Cerebellar nuclear complex (tissue), 1 donor: ENCODE data around the gene TAF11L2.
"Not testable (repeated sequence)": the region's sequence is repeated elsewhere in the genome, so short reads cannot be mapped to it uniquely, and the experiment has no call there.

Source experiments
- DNase-seq, 2 experiments: peaks; one replicate each; lab custom pipeline; 2025; lab: John Stamatoyannopoulos, UW

Gene TAF11L2

DNA sequence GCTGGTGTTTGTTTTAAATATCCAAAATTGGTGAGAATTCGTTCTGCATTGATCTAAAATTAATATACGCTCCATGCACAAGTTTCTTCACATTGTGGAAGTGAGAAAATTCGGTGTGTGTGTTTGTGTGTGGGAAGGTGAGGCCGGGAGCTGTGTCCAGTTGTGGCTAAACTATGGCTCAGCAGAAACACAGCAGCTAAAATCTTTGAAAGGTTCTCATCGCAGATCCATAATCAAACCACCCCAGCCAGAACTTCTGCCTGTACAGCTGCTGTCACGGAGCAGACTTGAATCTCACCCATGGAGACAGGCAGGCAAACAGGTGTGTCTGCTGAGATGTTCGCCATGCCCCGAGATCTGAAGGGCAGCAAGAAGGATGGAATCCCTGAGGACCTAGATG is at the start of gene TAF11L2:
TSS of gene TAF11L2 (plus strand) at position 301 of the 400 bp plus-strand sequence.
- DNase-seq: not testable (repeated sequence)

- DNase-seq: no peak
Observed at GRCh38 chr5:17448877-17449276, 49.2 kb upstream of the TAF11L2 start.

- no peak for DNase-seq
Observed at GRCh38 chr5:17452936-17453335, 45.1 kb upstream of the TAF11L2 start.

DNA sequence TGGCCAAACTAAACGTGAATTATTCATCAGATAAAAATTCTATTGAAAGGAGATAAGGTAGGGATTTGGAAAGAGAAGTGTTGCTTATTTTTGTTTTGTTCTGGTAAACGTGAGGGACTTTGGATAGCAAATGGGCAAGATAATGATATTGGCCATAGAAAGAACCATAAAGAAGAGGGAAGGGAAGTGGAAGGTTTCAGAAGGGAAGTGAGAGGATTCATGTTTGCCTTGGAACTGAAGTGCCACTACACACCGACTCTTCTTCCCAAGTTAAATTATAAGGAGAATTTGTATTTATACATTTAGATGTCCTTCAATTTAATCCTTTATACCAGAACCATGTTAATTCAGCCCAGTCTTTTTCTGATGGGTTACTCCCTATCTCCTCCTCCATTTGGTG is 42.1 kb upstream of the TAF11L2 start:
- DNase-seq: no peak

DNA sequence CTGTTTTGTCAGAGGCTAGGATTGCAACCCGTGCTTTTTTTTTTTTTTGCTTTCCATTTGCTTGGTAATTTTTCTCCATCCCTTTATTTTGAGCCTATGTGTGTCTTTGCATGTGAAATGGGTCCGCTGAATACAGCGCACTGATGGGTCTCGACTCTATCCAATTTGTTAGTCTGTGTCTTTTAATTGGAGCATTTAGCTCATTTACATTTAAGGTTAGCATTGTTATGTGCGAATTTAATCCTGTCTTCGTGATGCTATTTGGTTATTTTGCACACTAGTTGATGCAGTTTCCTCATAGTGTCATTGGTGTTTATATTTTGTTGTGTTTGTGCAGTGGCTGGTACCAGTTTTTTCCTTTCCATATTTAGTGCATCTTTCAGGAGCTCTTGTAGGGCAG is 36.2 kb upstream of the TAF11L2 start:
- DNase-seq: no peak

DNA sequence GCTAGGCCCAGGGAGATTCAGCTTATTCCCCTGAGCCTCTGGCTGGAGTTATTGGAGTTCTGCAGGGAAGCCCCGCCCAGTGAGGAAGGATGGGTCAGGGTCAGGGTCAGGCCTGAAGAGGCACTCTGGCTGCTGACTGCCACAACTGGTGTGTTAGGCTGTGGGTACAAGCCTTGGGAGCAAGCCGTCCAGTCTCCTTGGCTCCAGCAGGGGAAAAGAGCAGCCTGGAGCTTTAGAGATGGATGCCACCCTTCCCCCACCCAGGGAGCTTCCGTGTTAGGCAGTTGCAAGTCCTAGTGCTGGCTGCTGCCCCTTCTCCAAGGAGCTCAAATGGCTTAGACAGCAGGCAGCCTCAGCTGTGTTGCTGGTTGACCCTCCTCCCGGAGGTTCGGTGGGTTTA is 34.4 kb upstream of the TAF11L2 start:
- DNase-seq: no peak

GRCh38 chr5:17470064-17470463 is 28.0 kb upstream of the TAF11L2 start:
- no peak for DNase-seq

GRCh38 chr5:17475064-17475463 is 23.0 kb upstream of the TAF11L2 start:
- DNase-seq: not testable (repeated sequence)

GRCh38 chr5:17477043-17477442 is 21.0 kb upstream of the TAF11L2 start:
- DNase-seq: no peak

GRCh38 chr5:17477573-17478265 is 20.3 kb upstream of the TAF11L2 start:
- DNase-seq: no peak

GRCh38 chr5:17481378-17481777 is 16.7 kb upstream of the TAF11L2 start:
- no peak for DNase-seq

GRCh38 chr5:17482790-17483189 is 15.2 kb upstream of the TAF11L2 start:
- no peak for DNase-seq

DNA sequence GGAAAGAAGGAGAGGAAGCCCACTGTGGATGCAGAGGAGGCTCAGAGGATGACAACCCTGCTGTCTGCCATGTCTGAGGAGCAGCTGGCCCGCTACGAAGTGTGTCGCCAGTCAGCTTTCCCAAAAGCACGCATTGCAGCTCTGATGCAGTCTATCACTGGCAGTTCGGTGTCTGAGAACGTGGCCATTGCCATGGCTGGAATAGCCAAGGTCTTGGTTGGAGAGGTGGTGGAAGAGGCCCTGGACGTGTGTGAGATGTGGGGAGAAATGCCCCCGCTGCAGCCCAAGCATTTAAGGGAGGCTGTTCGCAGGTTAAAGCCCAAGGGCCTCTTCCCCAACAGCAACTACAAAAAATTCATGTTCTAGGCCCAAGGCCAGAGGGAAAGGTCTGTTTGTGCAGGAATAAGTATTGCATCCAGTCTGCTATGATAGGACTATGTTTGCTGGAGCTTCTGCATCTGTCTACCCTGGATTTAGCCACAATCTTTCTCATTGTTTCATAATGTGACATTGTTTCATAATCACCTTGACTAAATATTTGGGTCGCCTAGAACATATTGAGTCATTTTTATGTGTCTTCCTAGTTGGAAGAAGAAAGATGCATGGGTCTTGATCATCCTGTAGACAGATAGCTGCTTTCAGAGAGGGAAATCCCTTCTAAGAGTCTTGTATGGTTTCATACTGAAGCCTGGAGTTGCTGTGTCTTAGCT is 11.4 kb upstream of the TAF11L2 start:
- not testable (repeated sequence) for DNase-seq

DNA sequence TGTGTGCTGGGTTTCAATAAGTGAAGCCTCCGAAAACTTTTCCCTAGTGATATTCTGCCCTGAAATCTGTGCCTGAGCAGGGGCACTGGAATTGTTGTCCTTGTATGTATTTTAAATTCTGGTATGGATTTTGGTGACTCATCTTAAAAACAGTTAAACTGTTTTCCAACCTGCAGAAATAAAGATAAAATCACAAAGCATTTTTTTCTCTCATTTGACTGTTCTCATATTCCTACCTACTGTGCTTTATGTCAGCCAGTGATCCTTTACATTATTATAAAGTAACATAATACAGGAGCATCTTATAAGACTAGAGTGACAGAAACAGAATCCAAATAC is 10.9 kb upstream of the TAF11L2 start:
- no peak for DNase-seq

DNA sequence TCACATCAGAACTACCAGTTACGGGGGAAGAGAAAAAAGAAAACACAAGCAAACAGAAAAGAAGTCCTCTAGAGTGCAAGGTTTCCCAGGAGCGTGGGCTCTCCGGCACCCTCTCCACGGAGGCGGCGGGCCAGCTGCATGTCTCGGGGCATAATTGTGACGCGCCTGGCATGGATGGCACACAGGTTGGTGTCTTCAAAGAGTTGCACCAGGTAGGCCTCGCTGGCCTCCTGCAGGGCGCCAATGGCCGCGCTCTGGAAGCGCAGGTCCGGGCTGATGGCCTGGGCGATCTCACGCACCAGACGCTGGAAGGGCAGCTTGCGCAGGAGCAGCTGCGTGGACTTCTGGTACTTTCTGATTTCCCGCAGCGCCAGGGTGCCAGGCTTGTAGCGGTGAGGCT is 6.8 kb upstream of the TAF11L2 start:
- not testable (repeated sequence) for DNase-seq

- no peak for DNase-seq
Observed at GRCh38 chr5:17492770-17493169, 5.3 kb upstream of the TAF11L2 start.

- no peak for DNase-seq
Observed at GRCh38 chr5:17497446-17497845, 585 bp upstream of the TAF11L2 start.

DNA sequence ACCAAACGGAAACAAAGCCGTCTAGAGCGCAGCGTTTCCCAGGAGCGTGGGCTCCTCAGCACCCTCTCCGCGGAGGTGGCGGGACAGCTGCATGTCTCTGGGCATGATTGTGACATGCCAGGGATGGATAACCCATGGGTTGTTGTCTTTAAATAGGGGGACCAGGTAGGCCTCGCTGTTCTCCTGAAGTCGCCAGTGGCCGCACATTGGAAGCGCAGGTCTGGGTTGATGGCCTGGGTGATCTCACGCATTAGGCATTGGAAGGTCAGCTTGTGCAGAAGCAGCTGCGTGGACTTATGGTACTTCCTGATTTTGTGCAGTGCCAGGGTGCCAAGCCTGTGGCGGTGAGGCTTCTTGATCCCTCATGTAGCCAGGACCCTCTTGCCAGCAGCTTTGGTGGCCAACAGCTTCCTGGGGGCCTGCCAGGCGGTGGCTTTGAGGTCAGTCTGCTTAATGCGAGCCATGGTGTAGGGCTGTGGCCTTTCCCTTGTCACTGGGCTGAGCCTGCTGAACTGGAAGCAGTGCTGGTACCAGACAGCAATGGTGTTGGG is 13.8 kb downstream of the TAF11L2 start:
- no peak for DNase-seq

DNA sequence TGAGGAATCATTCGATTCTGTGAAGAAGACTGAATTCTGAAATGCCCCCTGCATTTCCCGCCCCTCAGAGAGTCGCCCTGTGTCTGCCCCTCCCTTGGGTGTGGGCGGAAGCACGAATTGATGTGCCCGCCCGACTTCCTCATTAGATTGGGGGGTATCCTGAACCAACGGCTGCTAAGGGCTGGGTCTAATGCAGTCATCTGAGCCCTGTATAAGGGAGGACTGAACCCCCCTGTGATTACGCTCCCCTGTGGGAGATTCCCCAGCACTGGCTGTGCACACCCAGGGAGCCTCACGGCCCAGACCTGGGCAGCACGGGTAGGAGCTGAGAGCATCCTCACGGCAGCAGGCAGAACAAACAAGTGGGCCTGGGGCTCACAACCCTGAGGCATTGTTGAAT is 19.5 kb downstream of the TAF11L2 start:
- not testable (repeated sequence) for DNase-seq

GRCh38 chr5:17518067-17518466 is 20.0 kb downstream of the TAF11L2 start, which contains the start of gene TAF11L3:
TSS of gene TAF11L3 (plus strand) at chr5:17518367.
- DNase-seq: not testable (repeated sequence)

DNA sequence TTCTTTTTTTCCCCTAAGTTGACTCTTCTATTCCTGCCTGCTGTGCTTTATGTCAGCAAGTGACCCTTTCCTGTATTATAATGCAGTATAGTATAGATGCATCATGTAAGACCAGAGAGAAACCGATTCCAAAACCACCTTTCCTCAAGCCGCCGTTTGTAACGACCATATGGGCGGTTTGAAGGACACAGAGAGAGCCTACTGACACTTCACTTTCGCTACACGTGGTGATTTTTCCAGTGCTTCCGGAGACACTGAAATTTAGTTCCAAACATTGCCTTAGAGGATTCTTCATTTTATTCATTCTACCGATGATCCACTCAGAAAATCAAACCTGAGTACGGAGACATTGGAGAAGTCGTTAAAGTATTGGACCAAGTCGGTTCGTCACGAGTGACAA is 21.5 kb downstream of the TAF11L2 start:
- not testable (repeated sequence) for DNase-seq

DNA sequence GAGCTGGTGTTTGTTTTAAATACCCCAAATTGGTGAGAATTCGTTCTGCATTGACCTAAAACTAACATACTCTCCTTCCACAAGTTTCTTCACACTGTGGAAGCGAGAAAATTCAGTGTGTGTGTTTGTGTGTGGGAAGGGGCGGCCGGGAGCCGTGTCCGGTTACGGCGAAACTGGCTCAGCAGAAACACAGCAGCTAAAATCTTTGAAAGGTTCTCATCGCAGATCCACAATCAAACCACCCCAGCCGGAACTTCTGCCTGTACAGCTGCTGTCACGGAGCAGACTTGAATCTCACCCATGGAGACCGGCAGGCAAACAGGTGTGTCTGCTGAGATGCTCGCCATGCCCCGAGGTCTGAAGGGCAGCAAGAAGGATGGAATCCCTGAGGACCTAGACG is 23.5 kb downstream of the TAF11L2 start, which contains the start of gene TAF11L4:
TSS of gene TAF11L4 (plus strand) at position 301 of the 400 bp plus-strand sequence.
- DNase-seq: not testable (repeated sequence)

- DNase-seq: not testable (repeated sequence)
Observed at GRCh38 chr5:17524935-17525334, 26.9 kb downstream of the TAF11L2 start, which contains the start of gene TAF11L5. TSS of gene TAF11L5 (plus strand) at chr5:17525235.
